NCI-H146 treated with DMSO at 0.1 percent for 48 hours (cell line): ENCODE data around the gene VIPR2.
"Not testable (repeated sequence)": the region's sequence is repeated elsewhere in the genome, so short reads cannot be mapped to it uniquely, and the experiment has no call there.

ENCODE experiments used
- DNase-seq: peaks from one replicate; lab custom pipeline; 2025; ENCODE audit not compliant: unreplicated experiment; lab: John Stamatoyannopoulos, UW

VIPR2 gene

GRCh38 chr7:159105832-159106811 is 38.5 kb downstream of the VIPR2 start:
- DNase-seq = no peak

GRCh38 chr7:159105066-159105780 is 39.4 kb downstream of the VIPR2 start:
- DNase-seq = no peak

GRCh38 chr7:159104188-159104920 is 40.3 kb downstream of the VIPR2 start:
- DNase-seq = no peak

GRCh38 chr7:159103382-159104187 is 41.1 kb downstream of the VIPR2 start:
- no peak for DNase-seq

GRCh38 chr7:159102681-159103381 is 41.8 kb downstream of the VIPR2 start:
- no peak for DNase-seq

DNA sequence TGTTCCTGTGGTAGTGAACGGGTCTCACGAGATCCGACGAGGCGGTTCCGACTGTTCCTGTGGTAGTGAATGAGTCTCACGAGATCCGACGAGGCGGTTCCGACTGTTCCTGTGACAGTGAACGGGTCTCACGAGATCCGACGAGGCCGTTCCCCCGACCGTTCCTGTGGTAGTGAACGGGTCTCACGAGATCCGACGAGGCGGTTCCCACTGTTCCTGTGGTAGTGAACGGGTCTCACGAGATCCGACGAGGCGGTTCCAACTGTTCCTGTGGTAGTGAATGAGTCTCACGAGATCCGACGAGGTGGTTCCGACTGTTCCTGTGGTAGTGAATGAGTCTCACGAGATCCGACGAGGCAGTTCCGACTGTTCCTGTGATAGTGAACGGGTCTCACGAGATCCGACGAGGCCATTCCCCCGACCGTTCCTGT is 43.0 kb downstream of the VIPR2 start:
- DNase-seq = not testable (repeated sequence)

- not testable (repeated sequence) for DNase-seq
These were observed 43.6 kb downstream of the VIPR2 start for GRCh38 chr7:159101083-159101395.

DNA sequence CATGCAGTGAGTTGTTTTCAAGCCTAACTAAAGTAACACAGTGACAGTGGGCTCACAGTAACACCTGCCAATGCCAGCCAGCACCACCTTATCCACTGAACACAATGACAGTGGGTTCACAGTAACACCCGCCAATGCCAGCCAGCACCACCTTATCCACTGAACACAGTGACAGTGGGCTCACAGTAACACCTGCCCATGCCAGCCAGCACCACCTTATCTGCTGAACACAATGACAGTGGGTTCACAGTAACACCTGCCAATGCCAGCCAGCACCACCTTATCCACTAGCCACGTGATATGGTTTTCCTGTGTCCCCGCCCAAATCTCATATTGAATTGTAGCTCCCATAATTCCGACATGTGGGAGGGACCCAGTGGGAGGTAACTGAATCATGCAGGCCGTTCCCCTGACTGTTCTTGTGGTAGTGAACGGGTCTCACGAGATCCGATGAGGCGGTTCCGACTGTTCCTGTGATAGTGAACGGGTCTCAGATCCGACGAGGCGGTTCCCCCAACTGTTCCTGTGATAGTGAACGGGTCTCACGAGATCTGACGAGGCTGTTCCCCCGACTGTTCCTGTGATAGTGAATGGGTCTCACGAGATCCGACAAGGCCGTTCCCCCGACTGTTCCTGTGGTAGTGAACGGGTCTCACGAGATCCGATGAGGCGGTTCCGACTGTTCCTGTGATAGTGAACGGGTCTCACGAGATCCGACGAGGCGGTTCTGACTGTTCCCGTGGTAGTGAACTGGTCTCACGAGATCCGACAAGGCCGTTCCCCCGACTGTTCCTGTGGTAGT is 44.2 kb downstream of the VIPR2 start:
- not testable (repeated sequence) for DNase-seq

- no peak for DNase-seq
These were observed 44.9 kb downstream of the VIPR2 start for GRCh38 chr7:159099711-159100231.

- no peak for DNase-seq
These were observed 45.6 kb downstream of the VIPR2 start for GRCh38 chr7:159098811-159099655.

DNA sequence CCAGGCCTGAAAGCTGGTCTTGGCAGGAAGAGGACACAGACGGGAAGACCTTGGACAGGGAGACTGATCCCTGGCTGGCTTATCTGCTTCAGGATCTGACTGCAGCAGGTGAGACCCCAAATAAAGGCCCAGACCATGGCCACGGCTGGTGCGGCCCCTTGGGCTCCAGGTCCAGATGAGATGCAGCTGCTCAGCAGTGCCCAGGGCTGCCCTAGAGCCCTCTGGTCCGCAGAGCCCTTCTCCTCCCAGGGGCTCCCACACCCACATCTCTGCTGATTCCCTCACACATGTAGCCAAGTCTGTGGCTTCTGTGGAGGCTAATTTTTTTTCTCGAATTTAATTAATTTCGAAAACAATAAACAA is 46.3 kb downstream of the VIPR2 start:
- DNase-seq = no peak

DNA sequence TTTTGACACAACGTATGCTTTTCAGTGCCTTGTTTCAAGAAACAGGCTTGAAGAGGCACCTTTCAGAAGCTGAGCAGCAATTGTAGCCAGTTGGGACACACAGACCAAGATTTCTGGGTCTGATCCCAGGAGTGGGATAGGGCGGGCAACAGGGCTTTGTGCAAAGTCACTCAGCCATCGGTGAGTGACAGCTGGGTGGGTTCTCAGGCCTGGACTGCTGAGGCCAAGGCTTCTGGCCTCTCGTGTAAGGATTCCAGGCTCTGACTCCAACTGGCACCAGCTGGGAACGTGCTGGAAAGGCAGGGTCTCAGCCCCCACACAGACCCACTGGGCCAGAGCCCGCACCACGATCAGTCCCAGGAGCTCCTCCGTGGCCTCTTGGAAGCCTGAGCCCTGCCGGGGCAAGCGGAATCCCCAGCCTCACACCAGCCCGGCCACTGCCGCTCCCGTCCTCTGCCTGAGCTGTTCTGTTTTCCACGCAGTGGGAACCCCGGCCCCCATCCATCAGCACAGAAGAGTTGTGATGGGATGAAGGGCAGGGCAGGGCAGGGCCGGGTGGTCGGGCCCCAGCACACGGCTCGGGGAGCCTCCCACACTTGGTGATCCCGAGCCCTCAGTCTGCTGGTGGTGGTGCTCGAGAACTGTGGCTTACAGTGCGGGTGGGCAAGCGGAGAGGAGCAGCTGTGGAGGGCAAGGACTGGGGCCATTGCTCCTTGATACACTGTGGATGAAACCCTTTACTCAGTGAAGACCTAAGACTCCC is 46.8 kb downstream of the VIPR2 start:
- DNase-seq = no peak

DNA sequence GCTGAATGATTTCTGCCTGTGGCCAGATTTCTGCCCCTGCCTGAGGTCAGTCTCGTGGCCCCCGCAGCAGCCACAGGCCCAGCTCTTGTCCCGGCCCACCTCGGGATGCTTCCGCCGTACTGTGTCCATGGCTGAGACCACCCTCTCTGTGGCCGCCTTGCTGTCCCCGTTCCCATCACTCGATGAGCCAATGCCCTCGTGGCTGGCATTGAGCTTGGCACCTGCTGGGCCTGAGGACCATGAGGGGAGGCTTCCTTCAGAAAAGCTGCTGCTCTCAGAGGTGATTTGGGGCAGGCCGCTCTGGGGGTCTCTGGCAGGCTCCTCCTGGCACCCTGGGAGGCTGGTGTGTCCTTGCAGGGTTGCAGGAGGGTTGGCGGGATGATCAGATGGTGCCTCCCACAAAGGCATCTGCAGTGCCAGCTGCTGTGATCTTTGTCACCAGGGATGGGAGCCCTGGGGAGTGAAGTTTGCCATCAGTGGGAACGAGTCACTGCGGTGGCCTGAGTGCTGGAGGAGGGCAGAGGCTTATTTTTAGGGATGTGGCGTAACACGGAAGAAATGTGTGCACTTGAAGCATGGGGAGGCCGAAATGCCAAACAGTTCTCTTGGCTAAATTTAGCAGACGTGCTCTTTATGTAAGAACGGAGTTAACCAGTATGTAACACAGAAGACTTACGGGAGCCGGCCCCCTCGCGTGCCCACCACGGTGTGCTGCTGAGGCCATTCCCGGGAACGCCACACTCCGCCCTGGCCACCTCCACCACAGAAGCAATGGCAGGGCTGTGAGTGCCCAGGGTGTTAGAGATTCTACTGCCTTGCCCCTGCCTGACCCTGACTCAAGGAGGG is 47.7 kb downstream of the VIPR2 start:
- DNase-seq = no peak

DNA sequence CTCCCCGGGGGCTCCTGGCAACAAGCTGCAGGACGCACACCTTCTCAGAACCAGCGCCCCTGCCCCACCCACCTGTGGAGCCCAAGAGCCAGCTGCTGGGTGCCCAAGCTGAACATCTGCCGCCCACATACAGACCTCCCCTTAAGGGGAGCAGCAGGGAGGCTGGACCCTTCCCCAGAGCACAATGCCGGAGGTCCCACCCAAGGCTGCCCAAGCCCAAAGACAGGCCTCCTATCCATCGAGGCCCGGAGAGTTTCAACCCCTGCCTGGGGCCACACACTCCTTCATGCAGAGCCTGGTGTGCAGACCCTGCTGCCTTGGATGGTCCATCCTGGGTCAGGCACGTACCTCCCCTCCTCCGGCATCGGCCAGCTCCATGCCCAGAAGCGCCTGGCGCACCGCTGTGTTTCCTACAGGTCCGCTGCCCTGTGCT is 48.7 kb downstream of the VIPR2 start:
- DNase-seq = no peak

DNA sequence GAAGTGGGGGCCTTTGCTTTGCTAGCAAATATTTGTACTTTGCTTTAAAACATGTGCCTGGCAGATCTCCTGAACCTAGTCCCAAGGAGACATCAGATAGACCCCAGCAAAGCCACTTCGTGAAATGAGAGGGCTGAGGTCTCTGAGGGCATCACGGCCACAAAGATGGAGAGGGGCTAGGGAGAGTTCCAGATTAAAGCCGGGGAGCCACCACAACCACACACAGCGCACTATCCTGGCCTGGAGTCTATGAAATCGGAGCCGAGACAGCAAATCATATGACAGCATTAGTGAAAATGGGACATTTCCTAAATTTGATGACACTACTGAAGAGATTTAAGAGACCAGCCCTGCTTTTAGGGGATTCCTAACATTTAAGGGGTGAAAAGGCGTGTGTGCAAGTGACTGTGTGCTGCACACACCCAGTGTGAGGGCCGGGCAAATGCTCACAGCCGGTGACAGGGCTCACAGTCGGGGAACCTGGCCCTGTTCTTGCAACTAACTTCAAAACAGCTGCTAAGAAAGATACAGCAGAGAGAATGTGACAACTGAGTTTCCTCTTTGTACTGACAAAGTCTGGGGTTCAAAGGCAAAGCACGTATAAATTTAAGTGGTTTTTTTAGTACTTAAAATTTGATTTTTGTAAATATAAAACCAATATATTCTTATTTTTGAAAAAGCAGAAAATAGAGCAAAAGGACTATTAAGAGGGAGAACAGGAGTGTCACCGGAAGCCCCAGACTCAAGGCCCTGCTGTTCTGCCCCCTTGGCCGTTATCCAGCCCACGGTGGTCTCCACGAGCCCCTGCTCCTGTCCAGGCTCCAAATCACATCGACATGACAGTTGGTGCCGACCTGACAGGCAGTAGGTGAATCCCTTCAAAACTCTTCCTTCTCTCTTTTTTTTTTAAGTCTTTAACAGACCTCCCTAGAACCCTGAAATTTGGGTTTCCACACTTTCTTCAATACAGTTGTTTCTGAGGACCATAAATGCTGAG is 49.5 kb downstream of the VIPR2 start:
- no peak for DNase-seq
